Glomerular visceral epithelial cell (primary cell): ENCODE data around the gene NIPAL1.
A peak's percentile ranks its signal among the peaks of the same experiment; 100 is the strongest.
"Not testable (repeated sequence)": the region's sequence is repeated elsewhere in the genome, so short reads cannot be mapped to it uniquely, and the experiment has no call there.

Experiments
- DNase-seq: peaks from one replicate; pipeline ENCODE4 v3.0.0-alpha.2; 2016; ENCODE audit errors: extremely low spot score

Gene NIPAL1

GRCh38 chr4:48016141-48017107 lies at the start of gene NIPAL1, which contains the start of gene CNGA1:
NIPAL1 (plus strand) TSS chr4:48016772; CDS start chr4:48016840, 68 bp downstream.
CNGA1 (minus strand) TSS chr4:48016681; CDS start chr4:47952689, 63,992 bp downstream.
- DNase-seq: peak; percentile 83

- no peak for DNase-seq
These were observed 47.7 kb upstream of the NIPAL1 start for GRCh38 chr4:47968847-47969246.

GRCh38 chr4:47972181-47972580 lies 44.4 kb upstream of the NIPAL1 start:
- no peak for DNase-seq

GRCh38 chr4:47972721-47973120 lies 43.9 kb upstream of the NIPAL1 start:
- no peak for DNase-seq

- no peak for DNase-seq
These were observed 42.0 kb upstream of the NIPAL1 start for GRCh38 chr4:47974566-47974965.

GRCh38 chr4:47990145-47990544 lies 26.4 kb upstream of the NIPAL1 start:
- DNase-seq: no peak

- DNase-seq: not testable (repeated sequence)
These were observed 24.1 kb upstream of the NIPAL1 start for GRCh38 chr4:47992475-47992874.

- no peak for DNase-seq
These were observed 20.6 kb upstream of the NIPAL1 start for GRCh38 chr4:47996021-47996420.

- DNase-seq: no peak
These were observed 14.3 kb upstream of the NIPAL1 start for GRCh38 chr4:48002267-48002666.

GRCh38 chr4:48003568-48003967 lies 13.0 kb upstream of the NIPAL1 start:
- DNase-seq: peak; percentile 9

GRCh38 chr4:48005781-48006180 lies 10.8 kb upstream of the NIPAL1 start:
- DNase-seq: no peak

- no peak for DNase-seq
These were observed 8.5 kb upstream of the NIPAL1 start for GRCh38 chr4:48008021-48008596.

- not testable (repeated sequence) for DNase-seq
These were observed 5.7 kb upstream of the NIPAL1 start for GRCh38 chr4:48010906-48011305.

- DNase-seq: no peak
These were observed 4.8 kb upstream of the NIPAL1 start for GRCh38 chr4:48011722-48012121.

- no peak for DNase-seq
These were observed 3.7 kb upstream of the NIPAL1 start for GRCh38 chr4:48012824-48013223.

GRCh38 chr4:48015216-48015615 lies 1.4 kb upstream of the NIPAL1 start:
- no peak for DNase-seq

GRCh38 chr4:48015678-48016077 lies 894 bp upstream of the NIPAL1 start:
- DNase-seq: no peak

GRCh38 chr4:48017108-48017571 lies 568 bp downstream of the NIPAL1 start:
- peak; percentile 75 for DNase-seq

GRCh38 chr4:48018112-48018511 lies 1.5 kb downstream of the NIPAL1 start:
- DNase-seq: no peak

GRCh38 chr4:48021100-48021499 lies 4.5 kb downstream of the NIPAL1 start:
- no peak for DNase-seq

- no peak for DNase-seq
These were observed 5.7 kb downstream of the NIPAL1 start for GRCh38 chr4:48022192-48022799.

- DNase-seq: no peak
These were observed 8.0 kb downstream of the NIPAL1 start for GRCh38 chr4:48024522-48024921.
